Osteocyte (in vitro differentiated cells): ENCODE measurements around the gene LDHAL6B. TPM values are rescaled to one million over a fixed set of nuclear protein-coding genes. Genes with fewer than 3 reads are reported as not detected.

Source experiments
- DNase-seq: peaks from one replicate; pipeline ENCODE4 v3.0.0; 2021; ENCODE audit warnings: mixed read lengths; ENCODE audit not compliant: unreplicated experiment; ENCODE audit errors: extremely low spot score
- H3K27ac Mint-ChIP-seq: one replicate; pipeline ENCODE4 v1.8.0; 2021; ENCODE audit warnings: mild to moderate bottlenecking, mixed read lengths; ENCODE audit not compliant: unreplicated experiment
- H3K27me3 Mint-ChIP-seq: one replicate; pipeline ENCODE4 v1.8.0; 2021; ENCODE audit warnings: mixed read lengths; ENCODE audit not compliant: unreplicated experiment
- H3K36me3 Mint-ChIP-seq: one replicate; pipeline ENCODE4 v1.8.0; 2021; ENCODE audit warnings: mixed read lengths; ENCODE audit not compliant: unreplicated experiment
- H3K4me1 Mint-ChIP-seq: one replicate; pipeline ENCODE4 v1.8.0; 2021; ENCODE audit warnings: mixed read lengths; ENCODE audit not compliant: unreplicated experiment
- H3K4me3 Mint-ChIP-seq: one replicate; pipeline ENCODE4 v1.8.0; 2021; ENCODE audit warnings: mild to moderate bottlenecking, moderate library complexity, mixed read lengths; ENCODE audit not compliant: unreplicated experiment
- H3K9me3 Mint-ChIP-seq: one replicate; pipeline ENCODE4 v1.8.0; 2021; ENCODE audit warnings: mixed read lengths; ENCODE audit not compliant: unreplicated experiment
- CTCF ChIP-seq: fragments of 200-600 bp; sonication (generic); IDR thresholded peaks from 2 replicates; pipeline ENCODE4 v1.5.0; 2021; ENCODE audit warnings: antibody characterized with exemption, mild to moderate bottlenecking, moderate library complexity
- long read RNA-seq: library from polyadenylated mRNA; unstranded; transcript quantifications from one replicate; pipeline ENCODE4 v2.0.0, GENCODE V29; 2021
- total RNA-seq: library from RNA; stranded (reverse); gene quantifications from 2 replicates; pipeline ENCODE4 v1.2.1, GENCODE V29; 2021

LDHAL6B gene
- not detected in 2 replicates for total RNA-seq
- long read RNA-seq: 0 reads

- H3K4me1 Mint-ChIP-seq: no peaks in the 10 kb centered on the region
- H3K4me3 Mint-ChIP-seq: no peak within 1 kb of the TSS
- H3K27ac Mint-ChIP-seq: no peak within 1 kb of the TSS
- no peaks in the 10 kb centered on the region for H3K9me3 Mint-ChIP-seq
- no peak for TF ChIP-seq CTCF
- peaks cover 61% of the 10 kb centered on the region for H3K36me3 Mint-ChIP-seq
- H3K27me3 Mint-ChIP-seq: no peaks in the 10 kb centered on the region
- DNase-seq: peak; percentile 80
Observed at GRCh38 chr15:59206623-59207183, at the start of gene LDHAL6B. TSS of gene LDHAL6B (plus strand) at chr15:59206843. CDS start at chr15:59206941, 98 bp downstream.

- no peaks in the 10 kb centered on the region for H3K9me3 Mint-ChIP-seq
- H3K36me3 Mint-ChIP-seq: peaks cover 50% of the 10 kb centered on the region
- H3K27ac Mint-ChIP-seq: no peak overlapping the region
- H3K27me3 Mint-ChIP-seq: no peaks in the 10 kb centered on the region
- no peak for TF ChIP-seq CTCF
- no peak overlapping the region for H3K4me3 Mint-ChIP-seq
- peaks cover 2% of the 10 kb centered on the region for H3K4me1 Mint-ChIP-seq
- DNase-seq: no peak
Observed at GRCh38 chr15:59157396-59157795, 49.2 kb upstream of the LDHAL6B start.

GRCh38 chr15:59157840-59158700 is 48.6 kb upstream of the LDHAL6B start:
- TF ChIP-seq CTCF: no peak
- H3K27ac Mint-ChIP-seq: no peak overlapping the region
- H3K27me3 Mint-ChIP-seq: no peaks in the 10 kb centered on the region
- no peak overlapping the region for H3K4me3 Mint-ChIP-seq
- peaks cover 46% of the 10 kb centered on the region for H3K36me3 Mint-ChIP-seq
- H3K4me1 Mint-ChIP-seq: peaks cover 2% of the 10 kb centered on the region
- no peaks in the 10 kb centered on the region for H3K9me3 Mint-ChIP-seq
- no peak for DNase-seq

GRCh38 chr15:59158701-59159034 is 48.0 kb upstream of the LDHAL6B start:
- TF ChIP-seq CTCF: no peak
- H3K4me3 Mint-ChIP-seq: no peak overlapping the region
- peaks cover 2% of the 10 kb centered on the region for H3K4me1 Mint-ChIP-seq
- H3K36me3 Mint-ChIP-seq: peaks cover 41% of the 10 kb centered on the region
- no peak for DNase-seq
- H3K27me3 Mint-ChIP-seq: no peaks in the 10 kb centered on the region
- no peak overlapping the region for H3K27ac Mint-ChIP-seq
- H3K9me3 Mint-ChIP-seq: no peaks in the 10 kb centered on the region

- Mint-ChIP-seq H3K27me3 (no peaks in the 10 kb centered on the region), H3K4me1 (peaks cover 2% of the 10 kb centered on the region), H3K27ac (no peak overlapping the region), H3K36me3 (peaks cover 44% of the 10 kb centered on the region), H3K4me3 (no peak overlapping the region), H3K9me3 (no peaks in the 10 kb centered on the region)
- no peak for TF ChIP-seq CTCF
- no peak for DNase-seq
Observed at GRCh38 chr15:59159210-59159609, 47.4 kb upstream of the LDHAL6B start.
